ENCODE data around the gene TENM3. TPM values are rescaled to one million over a fixed set of nuclear protein-coding genes. Genes with fewer than 3 reads are reported as not detected.

The TENM3 gene
- total RNA-seq, 4 donors from 2014 or later = 0.64 to 5.5 (median 2.1) TPM

DNA sequence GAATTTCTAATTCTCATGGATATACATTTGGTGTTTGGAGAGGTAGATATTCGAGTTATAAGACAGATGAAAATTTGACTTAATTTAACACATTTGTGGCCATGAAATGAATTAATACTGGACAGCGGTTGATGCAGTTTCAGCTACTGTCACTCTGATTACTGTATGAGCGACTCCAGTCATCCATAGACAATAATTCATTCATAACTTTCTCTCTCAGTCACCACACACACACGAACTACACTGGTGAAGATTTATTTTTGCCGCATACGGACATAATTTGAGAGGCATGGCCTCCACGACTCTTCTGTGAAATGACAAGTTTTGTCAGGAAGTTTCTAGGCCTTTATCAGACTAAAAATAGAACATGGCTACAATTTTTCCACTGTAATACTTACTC lies 177.0 kb downstream of the TENM3 start:
- Histone ChIP-seq H3K36me3 (no peaks in the 10 kb centered on the region), H3K9me3 (no peaks in the 10 kb centered on the region), H3K27ac (no peak overlapping the region), H3K4me1 (no peaks in the 10 kb centered on the region), H3K4me3 (no peak overlapping the region), H3K27me3 (no peaks in the 10 kb centered on the region)
- TF ChIP-seq POLR2A (IDR thresholded peaks at IDR 0.05) = no peak
- TF ChIP-seq, protein P1, sequence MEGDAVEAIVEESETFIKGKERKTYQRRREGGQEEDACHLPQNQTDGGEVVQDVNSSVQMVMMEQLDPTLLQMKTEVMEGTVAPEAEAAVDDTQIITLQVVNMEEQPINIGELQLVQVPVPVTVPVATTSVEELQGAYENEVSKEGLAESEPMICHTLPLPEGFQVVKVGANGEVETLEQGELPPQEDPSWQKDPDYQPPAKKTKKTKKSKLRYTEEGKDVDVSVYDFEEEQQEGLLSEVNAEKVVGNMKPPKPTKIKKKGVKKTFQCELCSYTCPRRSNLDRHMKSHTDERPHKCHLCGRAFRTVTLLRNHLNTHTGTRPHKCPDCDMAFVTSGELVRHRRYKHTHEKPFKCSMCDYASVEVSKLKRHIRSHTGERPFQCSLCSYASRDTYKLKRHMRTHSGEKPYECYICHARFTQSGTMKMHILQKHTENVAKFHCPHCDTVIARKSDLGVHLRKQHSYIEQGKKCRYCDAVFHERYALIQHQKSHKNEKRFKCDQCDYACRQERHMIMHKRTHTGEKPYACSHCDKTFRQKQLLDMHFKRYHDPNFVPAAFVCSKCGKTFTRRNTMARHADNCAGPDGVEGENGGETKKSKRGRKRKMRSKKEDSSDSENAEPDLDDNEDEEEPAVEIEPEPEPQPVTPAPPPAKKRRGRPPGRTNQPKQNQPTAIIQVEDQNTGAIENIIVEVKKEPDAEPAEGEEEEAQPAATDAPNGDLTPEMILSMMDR (IDR thresholded peaks at IDR 0.05) = no peak
- DNase-seq = no peak
- intact Hi-C loops (cut with DNase I) = no loop called here
- WGBS, 2 donors = 81 to 85% methylated on average over 7 of the region's 7 CpGs

DNA sequence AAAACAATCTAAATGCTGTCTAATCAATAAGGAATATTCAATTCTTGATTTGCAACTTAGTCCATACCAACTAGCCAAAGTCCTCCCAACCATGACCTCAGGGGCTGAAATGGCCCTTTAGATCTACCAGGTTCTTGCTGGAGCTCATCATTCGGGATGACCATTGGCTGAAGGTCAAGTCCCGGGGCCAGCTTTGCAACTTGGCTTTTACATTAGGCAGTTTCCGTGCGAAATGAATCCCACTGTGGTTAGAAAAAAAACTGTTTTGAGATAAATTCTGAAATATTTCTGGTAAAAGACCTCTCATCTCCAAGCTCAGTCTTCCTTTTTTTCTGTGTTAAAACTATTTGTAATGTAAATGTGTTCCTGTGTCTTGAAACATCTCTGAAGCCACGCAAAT lies 178.6 kb downstream of the TENM3 start:
- WGBS, 2 donors = 78 to 89% methylated on average over 5 of the region's 5 CpGs
- no peak for DNase-seq
- intact Hi-C loops (cut with DNase I) = no loop called here

DNA sequence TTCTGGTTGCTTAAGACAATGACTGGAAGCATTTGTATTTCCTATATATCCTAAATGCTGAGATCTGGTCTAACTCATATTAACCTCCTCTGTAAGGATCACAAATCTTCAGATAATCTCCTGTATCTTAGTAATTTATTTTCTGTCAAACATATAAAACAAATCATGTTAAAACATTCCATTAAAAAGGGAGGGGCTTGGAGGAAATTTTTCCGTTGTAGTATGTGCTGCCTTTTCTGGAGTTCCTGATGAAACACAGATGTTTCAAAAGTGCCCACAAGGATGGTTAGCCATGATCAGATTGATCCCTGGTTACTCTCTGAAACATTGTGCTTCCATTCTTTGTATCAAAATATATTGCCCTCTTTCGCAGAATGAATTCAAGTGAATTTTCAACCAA lies 182.1 kb downstream of the TENM3 start:
- no peaks in the 10 kb centered on the region for H3K9me3 ChIP-seq
- TF ChIP-seq POLR2A (IDR thresholded peaks at IDR 0.05) = no peak
- TF ChIP-seq, protein P1 (IDR thresholded peaks at IDR 0.05) = no peak
- H3K4me3 ChIP-seq = no peak overlapping the region
- no peaks in the 10 kb centered on the region for H3K4me1 ChIP-seq
- intact Hi-C loops (cut with DNase I) = no loop called here
- 79 to 82% methylated on average over 2 of the region's 2 CpGs for WGBS, 2 donors
- H3K27ac ChIP-seq = no peak overlapping the region
- DNase-seq = no peak
- H3K27me3 ChIP-seq = no peaks in the 10 kb centered on the region
- H3K36me3 ChIP-seq = no peaks in the 10 kb centered on the region

More for the DNA sequence above, 178.6 kb downstream of the TENM3 start:
- no peaks in the 10 kb centered on the region for H3K27me3 ChIP-seq
- no peaks in the 10 kb centered on the region for H3K9me3 ChIP-seq
- no peaks in the 10 kb centered on the region for H3K4me1 ChIP-seq
- no peak overlapping the region for H3K4me3 ChIP-seq
- TF ChIP-seq POLR2A (IDR thresholded peaks at IDR 0.05) = no peak
- TF ChIP-seq, protein P1 (IDR thresholded peaks at IDR 0.05) = no peak
- no peak overlapping the region for H3K27ac ChIP-seq
- no peaks in the 10 kb centered on the region for H3K36me3 ChIP-seq

DNA sequence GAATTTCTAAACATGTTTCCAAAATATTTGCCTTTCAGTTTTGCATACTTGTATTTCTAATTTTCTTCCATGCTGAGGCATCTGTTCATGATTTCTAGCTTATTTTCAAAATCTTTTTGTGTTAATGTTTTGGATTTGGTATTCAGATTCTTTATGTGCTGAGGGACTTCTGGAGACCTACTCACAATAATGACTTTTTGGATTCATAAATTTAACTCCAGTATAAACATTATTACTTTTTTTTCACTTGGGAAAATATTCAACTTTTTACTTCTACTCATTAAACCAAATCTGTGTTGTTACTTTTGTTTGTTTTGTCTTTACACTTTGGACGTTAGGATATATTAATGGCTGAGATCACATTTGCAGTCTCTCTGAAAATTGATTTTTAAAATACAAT lies 183.7 kb downstream of the TENM3 start:
- H3K36me3 ChIP-seq = no peaks in the 10 kb centered on the region
- intact Hi-C loops (cut with DNase I) = no loop called here
- WGBS, 2 donors = 53 to 75% methylated on average over 1 of the region's 1 CpG
- no peak for DNase-seq
- TF ChIP-seq, protein P1 (IDR thresholded peaks at IDR 0.05) = no peak
- no peak for TF ChIP-seq POLR2A (IDR thresholded peaks at IDR 0.05)
- H3K4me3 ChIP-seq = no peak overlapping the region
- no peak overlapping the region for H3K27ac ChIP-seq
- H3K9me3 ChIP-seq = no peaks in the 10 kb centered on the region
- no peaks in the 10 kb centered on the region for H3K27me3 ChIP-seq
- H3K4me1 ChIP-seq = no peaks in the 10 kb centered on the region

DNA sequence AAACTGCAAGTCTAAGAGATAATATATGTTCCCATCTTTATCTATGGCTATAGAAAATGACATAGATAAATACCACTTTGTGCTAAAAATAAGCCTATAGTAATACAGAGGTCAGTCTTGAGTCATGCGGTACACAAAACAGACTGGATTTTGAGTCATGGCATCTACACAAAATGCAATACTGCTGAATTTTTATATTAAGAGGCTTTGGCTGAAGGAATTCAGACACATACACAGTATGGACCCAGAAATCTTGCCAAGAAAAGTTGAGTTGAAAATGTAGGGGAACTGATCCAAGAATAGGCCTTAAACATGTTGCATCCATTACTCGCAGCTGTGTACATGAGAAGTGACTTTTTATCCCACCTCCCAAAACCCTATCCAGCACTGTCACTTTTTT lies 184.4 kb downstream of the TENM3 start:
- TF ChIP-seq, protein P1 (IDR thresholded peaks at IDR 0.05) = no peak
- TF ChIP-seq POLR2A (IDR thresholded peaks at IDR 0.05) = no peak
- DNase-seq = no peak
- Histone ChIP-seq H3K4me1 (no peaks in the 10 kb centered on the region), H3K4me3 (no peak overlapping the region), H3K27ac (no peak overlapping the region), H3K36me3 (no peaks in the 10 kb centered on the region), H3K27me3 (no peaks in the 10 kb centered on the region), H3K9me3 (no peaks in the 10 kb centered on the region)
- intact Hi-C loops (cut with DNase I) = no loop called here
- WGBS, 2 donors = 74 to 78% methylated on average over 2 of the region's 2 CpGs

All from esophagus squamous epithelium (tissue), 5 donors.